Measurements from ENCODE around the gene ASIC2. TPM values are rescaled to one million over a fixed set of nuclear protein-coding genes. Genes with fewer than 3 reads are reported as not detected.

ASIC2 gene
- total RNA-seq, 1 experiment from 2014 or later, result not detected

DNA sequence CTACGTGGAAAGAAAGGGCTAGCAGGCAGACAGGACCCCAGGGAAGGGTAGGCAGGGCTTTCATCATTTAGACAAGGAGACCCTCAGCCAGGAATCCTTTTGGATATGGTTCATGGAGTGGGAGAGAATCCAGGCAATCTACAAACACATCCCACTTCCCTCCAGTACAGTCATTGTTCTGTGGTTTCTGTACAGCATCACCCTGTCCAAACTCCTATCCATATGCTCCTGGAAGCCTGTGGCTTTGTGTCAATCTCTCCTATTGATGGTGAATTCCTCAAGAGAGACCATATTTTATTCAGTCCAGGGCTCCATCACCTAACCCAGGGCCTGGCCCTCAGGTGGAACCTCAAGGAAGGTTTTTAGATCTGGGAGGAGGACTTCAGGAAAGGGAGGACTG lies 202.3 kb downstream of the ASIC2 start:
- intact Hi-C loops (cut with micrococcal nuclease; ENCODE audit: unreplicated experiment), result no loop called here
- TF ChIP-seq, protein P1, sequence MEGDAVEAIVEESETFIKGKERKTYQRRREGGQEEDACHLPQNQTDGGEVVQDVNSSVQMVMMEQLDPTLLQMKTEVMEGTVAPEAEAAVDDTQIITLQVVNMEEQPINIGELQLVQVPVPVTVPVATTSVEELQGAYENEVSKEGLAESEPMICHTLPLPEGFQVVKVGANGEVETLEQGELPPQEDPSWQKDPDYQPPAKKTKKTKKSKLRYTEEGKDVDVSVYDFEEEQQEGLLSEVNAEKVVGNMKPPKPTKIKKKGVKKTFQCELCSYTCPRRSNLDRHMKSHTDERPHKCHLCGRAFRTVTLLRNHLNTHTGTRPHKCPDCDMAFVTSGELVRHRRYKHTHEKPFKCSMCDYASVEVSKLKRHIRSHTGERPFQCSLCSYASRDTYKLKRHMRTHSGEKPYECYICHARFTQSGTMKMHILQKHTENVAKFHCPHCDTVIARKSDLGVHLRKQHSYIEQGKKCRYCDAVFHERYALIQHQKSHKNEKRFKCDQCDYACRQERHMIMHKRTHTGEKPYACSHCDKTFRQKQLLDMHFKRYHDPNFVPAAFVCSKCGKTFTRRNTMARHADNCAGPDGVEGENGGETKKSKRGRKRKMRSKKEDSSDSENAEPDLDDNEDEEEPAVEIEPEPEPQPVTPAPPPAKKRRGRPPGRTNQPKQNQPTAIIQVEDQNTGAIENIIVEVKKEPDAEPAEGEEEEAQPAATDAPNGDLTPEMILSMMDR (IDR thresholded peaks at IDR 0.05; ENCODE audit: insufficient read depth in 1 of 2, low read depth in 1 of 2, low read length in 1 of 2, severe bottlenecking in 1 of 2, unreplicated experiment in 1 of 2), result no peak
- H3K27me3 Mint-ChIP-seq (ENCODE audit: insufficient read depth, unreplicated experiment), result peaks cover 40% of the 10 kb centered on the region
- Histone ChIP-seq H3K27me3 (replicated peaks; ENCODE audit: control insufficient read depth, insufficient read depth, low read length) (peaks cover 2% of the 10 kb centered on the region; the same call in 1 of the 2 replicates), H3K36me3 (ENCODE audit: control insufficient read depth, insufficient read depth, low read length) (no peaks in the 10 kb centered on the region), H3K4me3 (ENCODE audit: low read depth, low read length) (no peak overlapping the region), H3K9me3 (no peaks in the 10 kb centered on the region), H3K4me1 (no peaks in the 10 kb centered on the region)
- no peaks in the 10 kb centered on the region for H3K4me1 Mint-ChIP-seq (ENCODE audit: low read depth, unreplicated experiment)
- ChIA-PET CTCF (no interaction called here), POLR2A (no interaction called here)
- H3K36me3 Mint-ChIP-seq (ENCODE audit: insufficient read depth, unreplicated experiment), result no peaks in the 10 kb centered on the region
- H3K27ac Mint-ChIP-seq (ENCODE audit: unreplicated experiment), result no peak overlapping the region
- no TSS peak for BruUV-seq (replicated peaks)
- DNase-seq, result no peak
- H3K4me3 Mint-ChIP-seq (ENCODE audit: unreplicated experiment), result no peak overlapping the region
- H3K9me3 Mint-ChIP-seq (ENCODE audit: unreplicated experiment), result no peaks in the 10 kb centered on the region

DNA sequence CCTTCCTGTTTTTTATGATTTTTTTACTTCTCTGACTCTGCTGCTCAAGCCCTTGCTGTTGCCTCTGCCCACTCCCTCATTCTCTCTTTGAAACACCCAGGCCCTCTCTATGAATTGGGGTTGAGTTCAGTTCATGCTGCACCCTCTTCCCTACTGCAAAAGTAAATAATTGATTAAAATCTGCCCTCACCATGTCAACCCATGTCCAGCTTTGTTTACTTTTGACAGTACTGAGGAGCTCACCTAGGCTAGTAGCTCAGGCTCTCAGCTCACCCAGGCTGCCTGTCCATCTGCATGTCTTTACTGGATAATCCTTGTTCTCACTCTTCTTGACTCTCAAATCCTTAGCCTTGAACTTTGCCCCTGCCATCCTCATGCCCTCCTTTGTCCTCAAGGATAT lies 206.2 kb downstream of the ASIC2 start:
- Mint-ChIP-seq H3K9me3 (ENCODE audit: unreplicated experiment) (no peaks in the 10 kb centered on the region), H3K27me3 (ENCODE audit: insufficient read depth, unreplicated experiment) (peaks cover 31% of the 10 kb centered on the region), H3K4me3 (ENCODE audit: unreplicated experiment) (no peak overlapping the region), H3K36me3 (ENCODE audit: insufficient read depth, unreplicated experiment) (no peaks in the 10 kb centered on the region), H3K27ac (ENCODE audit: unreplicated experiment) (no peak overlapping the region), H3K4me1 (ENCODE audit: low read depth, unreplicated experiment) (no peaks in the 10 kb centered on the region)
- Histone ChIP-seq H3K4me1 (no peaks in the 10 kb centered on the region), H3K36me3 (ENCODE audit: control insufficient read depth, insufficient read depth, low read length) (no peaks in the 10 kb centered on the region), H3K9me3 (no peaks in the 10 kb centered on the region), H3K27me3 (replicated peaks; ENCODE audit: control insufficient read depth, insufficient read depth, low read length) (no peaks in the 10 kb centered on the region), H3K4me3 (ENCODE audit: low read depth, low read length) (no peak overlapping the region)
- TF ChIP-seq, protein P1 (IDR thresholded peaks at IDR 0.05; ENCODE audit: insufficient read depth in 1 of 2, low read depth in 1 of 2, low read length in 1 of 2, severe bottlenecking in 1 of 2, unreplicated experiment in 1 of 2), result no peak
- intact Hi-C loops (cut with micrococcal nuclease; ENCODE audit: unreplicated experiment), result no loop called here
- no TSS peak for BruUV-seq (replicated peaks)
- POLR2A ChIA-PET, result no interaction called here
- no peak for DNase-seq
- CTCF ChIA-PET, result no interaction called here

DNA sequence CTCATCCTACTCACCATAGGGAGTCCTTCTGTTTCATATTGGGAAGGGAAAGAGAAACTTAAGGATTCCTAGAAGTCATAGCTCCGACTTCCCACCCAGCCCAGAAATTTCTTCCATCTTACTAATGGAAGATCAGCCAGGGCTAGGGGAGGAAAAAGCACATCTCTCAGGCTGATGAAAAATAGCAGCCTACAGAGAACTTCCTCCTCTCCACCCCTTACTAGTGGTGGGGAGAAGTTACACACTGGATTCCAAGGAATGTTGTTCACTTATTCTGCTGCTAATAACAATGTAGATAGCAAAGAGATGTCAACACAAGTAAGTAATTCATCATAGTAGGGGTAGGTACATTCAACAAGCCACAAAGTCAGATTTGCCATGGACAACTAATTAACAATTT lies 207.1 kb downstream of the ASIC2 start:
- H3K27ac Mint-ChIP-seq (ENCODE audit: unreplicated experiment), result no peak overlapping the region
- TF ChIP-seq, protein P1 (IDR thresholded peaks at IDR 0.05; ENCODE audit: insufficient read depth in 1 of 2, low read depth in 1 of 2, low read length in 1 of 2, severe bottlenecking in 1 of 2, unreplicated experiment in 1 of 2), result no peak
- no peaks in the 10 kb centered on the region for H3K36me3 Mint-ChIP-seq (ENCODE audit: insufficient read depth, unreplicated experiment)
- peaks cover 27% of the 10 kb centered on the region for H3K27me3 Mint-ChIP-seq (ENCODE audit: insufficient read depth, unreplicated experiment)
- Histone ChIP-seq H3K4me3 (ENCODE audit: low read depth, low read length) (no peak overlapping the region), H3K36me3 (ENCODE audit: control insufficient read depth, insufficient read depth, low read length) (no peaks in the 10 kb centered on the region), H3K4me1 (no peaks in the 10 kb centered on the region), H3K9me3 (no peaks in the 10 kb centered on the region), H3K27me3 (replicated peaks; ENCODE audit: control insufficient read depth, insufficient read depth, low read length) (no peaks in the 10 kb centered on the region)
- no peak for DNase-seq
- H3K9me3 Mint-ChIP-seq (ENCODE audit: unreplicated experiment), result no peaks in the 10 kb centered on the region
- no peaks in the 10 kb centered on the region for H3K4me1 Mint-ChIP-seq (ENCODE audit: low read depth, unreplicated experiment)
- ChIA-PET CTCF (no interaction called here), POLR2A (no interaction called here)
- no peak overlapping the region for H3K4me3 Mint-ChIP-seq (ENCODE audit: unreplicated experiment)
- no TSS peak for BruUV-seq (replicated peaks)
- intact Hi-C loops (cut with micrococcal nuclease; ENCODE audit: unreplicated experiment), result no loop called here

Measured in Caco-2 (cell line).